ENCODE measurements around the gene AP1G2. TPM values are rescaled to one million over a fixed set of nuclear protein-coding genes. Genes with fewer than 3 reads are reported as not detected.

Gene AP1G2
- total RNA-seq, 1 donor from 2014 or later = 12.8 TPM

DNA sequence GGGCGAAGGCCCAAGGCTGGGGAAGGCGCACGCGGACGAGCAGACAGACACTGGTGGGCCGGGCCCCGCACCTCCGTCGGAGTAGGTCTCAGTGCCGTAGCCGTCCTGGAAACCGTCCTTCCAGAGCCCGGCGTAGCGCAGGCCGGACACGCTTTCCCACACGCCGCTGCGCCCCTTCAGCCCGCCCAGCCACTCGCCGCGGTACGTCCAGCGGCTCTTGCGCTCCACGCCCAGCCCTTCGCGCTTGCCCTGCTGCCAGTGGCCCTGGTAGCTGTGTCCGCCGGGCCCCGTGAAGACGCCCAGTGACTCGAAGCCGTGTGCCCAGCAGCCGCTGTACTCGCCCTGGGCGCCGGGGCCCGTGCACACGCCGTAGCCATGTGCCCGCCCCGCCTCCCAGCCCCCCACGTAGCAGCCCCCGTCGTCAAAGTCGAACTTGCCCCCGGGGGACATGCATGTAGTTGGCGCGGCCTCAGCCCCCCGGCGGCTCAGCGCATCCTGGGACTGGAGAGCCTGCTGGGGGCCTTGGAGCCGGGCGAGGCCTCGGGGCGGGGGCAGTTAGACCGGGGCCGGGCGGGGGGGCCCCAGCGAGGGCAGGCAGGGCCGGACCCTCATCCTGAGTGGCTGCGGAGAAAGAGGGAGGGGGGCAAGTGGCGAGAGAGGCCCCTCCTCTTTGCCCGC lies 9.6 kb upstream of the AP1G2 start:
- peak; percentile 73 for DNase-seq (ENCODE audit: low spot score)
- intact Hi-C loops (cut with DNase I) = no loop called here

- peak; percentile 43 for DNase-seq (ENCODE audit: low spot score)
- intact Hi-C loops (cut with DNase I) = no loop called here
These were observed 5.9 kb upstream of the AP1G2 start for GRCh38 chr14:23573384-23574015.

DNA sequence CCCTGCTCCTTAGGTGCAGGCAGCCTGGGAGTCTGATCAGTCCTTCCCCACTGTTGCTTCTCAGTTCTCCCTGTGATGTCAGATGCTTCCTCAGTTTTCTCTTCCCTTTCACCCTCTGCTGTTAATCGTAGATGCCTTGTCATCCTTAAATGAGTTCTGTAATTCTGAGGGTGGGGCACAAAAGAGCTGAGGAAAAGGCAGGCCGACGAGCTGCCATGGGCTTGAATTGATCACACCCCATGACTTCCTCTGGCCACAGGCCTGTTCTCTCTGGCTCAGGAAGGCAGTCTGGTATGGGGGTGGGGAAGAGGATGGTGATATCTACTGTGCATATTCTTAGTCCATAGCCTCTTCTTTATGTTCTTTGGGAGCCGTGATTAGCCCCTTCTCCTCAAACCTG lies 5.2 kb upstream of the AP1G2 start:
- intact Hi-C loops (cut with DNase I) = no loop called here

GRCh38 chr14:23572524-23572828 lies 4.9 kb upstream of the AP1G2 start:
- intact Hi-C loops (cut with DNase I) = no loop called here
- no peak for DNase-seq (ENCODE audit: low spot score)

More for the DNA sequence above, 5.2 kb upstream of the AP1G2 start:
- DNase-seq (ENCODE audit: low spot score) = peak; percentile 31

DNA sequence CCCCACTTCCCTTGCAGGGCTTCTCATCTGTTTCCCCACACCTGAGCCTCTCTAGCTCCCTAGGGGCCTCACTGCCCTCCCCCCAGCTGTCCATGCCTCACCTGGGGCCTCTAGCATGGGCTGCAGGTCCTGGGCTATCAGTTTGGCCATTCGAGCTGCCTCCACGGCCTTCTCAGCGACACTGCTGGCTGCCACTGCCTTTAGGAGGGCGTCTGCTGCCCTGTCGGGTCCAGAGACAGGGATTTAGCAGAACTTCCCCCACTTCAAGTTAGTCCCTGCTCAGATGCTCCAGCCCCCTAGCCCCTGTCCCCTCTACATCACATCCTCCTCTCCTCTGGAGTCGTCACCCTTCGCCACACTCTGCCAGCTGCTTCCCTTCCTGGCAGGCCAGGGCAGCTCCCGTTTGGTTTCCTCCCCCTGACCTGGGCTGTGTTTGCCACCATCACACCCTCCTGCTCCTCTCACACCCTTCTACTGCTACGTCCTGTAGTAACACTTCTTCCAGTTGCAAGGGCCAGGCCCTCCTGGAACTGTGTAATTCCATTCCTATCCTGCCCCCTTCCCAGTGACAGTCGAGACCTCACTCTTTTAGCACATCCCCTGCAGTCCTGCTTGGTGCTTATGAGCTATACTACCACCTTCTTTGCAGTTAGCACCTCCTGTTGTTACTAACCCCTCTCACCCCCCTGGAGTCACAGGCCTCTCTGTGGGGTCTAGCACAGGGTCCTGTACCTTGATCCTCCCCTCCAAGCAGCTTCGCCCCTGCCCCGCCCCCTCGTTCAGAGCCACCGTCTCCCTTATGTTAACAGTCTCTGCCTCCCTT lies 4.3 kb upstream of the AP1G2 start:
- no peak for DNase-seq (ENCODE audit: low spot score)
- intact Hi-C loops (cut with DNase I) = no loop called here

DNA sequence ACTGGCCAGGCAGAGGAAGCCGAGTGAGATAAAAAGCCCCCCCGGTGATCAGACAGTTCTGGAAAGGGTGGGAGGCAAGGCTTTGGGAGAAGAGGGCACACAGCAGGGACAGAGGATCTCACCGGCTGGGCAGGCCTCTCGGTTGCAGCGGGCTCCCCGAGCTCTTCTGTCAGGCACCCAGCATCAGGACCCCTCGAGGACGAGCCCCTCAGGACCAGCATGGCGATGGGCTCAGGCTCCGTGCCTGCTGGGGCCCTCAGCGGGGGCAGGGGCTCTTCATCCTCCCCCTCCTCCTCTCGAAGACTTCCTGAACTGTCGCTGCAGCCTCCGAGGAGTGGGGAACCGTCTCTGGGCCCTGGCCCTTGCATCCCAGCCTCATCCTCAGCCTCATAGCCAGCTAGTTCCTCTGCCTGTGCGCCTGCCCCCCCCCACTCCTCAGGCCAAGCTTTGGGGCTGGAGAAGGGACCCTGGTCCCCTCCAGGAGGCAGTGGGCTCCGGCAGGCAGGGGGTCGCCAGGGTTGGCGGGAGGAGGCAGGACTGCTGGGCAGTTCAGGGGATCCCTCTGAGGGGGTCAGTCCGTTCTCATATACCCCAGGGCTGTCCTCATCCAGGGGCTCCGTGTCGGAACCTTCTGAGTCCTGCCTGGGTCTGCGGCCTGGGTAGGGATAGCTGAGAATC lies 3.4 kb upstream of the AP1G2 start:
- intact Hi-C loops (cut with DNase I) = no loop called here
- DNase-seq (ENCODE audit: low spot score) = no peak

- DNase-seq (ENCODE audit: low spot score) = no peak
- intact Hi-C loops (cut with DNase I) = no loop called here
These were observed 2.0 kb upstream of the AP1G2 start for GRCh38 chr14:23569443-23570151.

- DNase-seq (ENCODE audit: low spot score) = no peak
- intact Hi-C loops (cut with DNase I) = no loop called here
These were observed 1.2 kb upstream of the AP1G2 start for GRCh38 chr14:23568600-23569331.

DNA sequence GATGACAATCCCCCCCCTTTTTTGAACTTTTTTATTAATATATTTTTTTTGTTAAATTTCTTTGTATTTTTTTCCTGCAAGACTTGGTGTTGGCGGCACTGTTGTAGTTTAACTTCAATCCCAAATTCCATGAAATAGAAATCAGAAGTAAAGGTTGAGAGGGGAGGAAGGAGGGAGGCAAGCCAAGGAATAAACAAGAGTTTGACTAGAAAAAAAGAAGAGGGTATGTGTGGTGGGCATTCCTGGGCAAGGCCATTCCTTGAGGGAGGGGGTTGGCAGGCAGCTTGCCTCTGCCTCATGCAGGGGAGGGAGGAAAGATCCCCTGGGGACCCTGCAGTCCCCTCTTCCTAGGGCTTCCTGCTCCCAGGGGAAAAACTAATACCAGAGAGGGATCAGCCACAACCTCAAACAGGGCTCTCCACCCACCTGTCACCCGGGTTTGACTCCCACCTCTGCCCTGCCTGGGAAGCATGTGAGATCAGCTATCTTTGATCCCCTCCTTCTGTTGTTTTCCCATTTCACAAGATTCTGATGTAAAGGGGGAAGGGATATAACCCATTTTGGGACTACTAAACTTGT lies 519 bp upstream of the AP1G2 start:
- no peak for DNase-seq (ENCODE audit: low spot score)

GRCh38 chr14:23566778-23567185 lies 809 bp downstream of the AP1G2 start:
- intact Hi-C loops (cut with DNase I) = no loop called here
- no peak for DNase-seq (ENCODE audit: low spot score)

More for the DNA sequence above, 519 bp upstream of the AP1G2 start:
- intact Hi-C loops (cut with DNase I) = no loop called here

DNA sequence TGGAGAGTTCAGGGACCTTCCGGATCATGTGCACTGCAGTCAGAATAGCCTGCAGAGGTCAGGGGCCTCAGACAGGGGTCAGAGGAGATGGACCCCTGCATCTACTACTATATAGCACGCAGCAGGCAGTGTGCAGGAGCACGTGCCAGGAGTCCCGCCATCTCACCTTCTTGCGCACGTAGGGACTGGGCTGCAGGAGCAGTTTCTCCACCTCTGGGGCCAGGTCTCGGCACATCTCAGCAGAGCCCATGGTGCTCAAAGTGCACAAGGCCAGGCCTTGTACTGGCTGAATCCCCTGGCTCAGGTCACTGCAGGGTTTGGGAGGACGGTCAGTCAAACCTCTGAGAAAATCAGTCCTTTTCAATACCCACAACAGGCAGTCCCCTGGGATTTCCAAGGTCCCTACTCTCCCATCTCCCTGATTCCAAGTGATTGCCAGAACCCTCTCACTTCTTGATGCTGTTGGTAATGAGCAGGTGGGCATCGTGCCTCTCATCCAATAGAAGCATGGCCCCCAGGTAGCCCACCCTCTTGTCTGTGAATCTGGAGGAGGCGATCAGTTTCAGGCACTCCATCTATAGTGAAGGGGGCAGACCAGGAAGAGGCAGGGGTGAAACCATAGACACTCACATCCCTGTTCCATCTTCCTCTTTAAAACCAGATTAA lies 1.3 kb downstream of the AP1G2 start:
- intact Hi-C loops (cut with DNase I) = no loop called here

DNA sequence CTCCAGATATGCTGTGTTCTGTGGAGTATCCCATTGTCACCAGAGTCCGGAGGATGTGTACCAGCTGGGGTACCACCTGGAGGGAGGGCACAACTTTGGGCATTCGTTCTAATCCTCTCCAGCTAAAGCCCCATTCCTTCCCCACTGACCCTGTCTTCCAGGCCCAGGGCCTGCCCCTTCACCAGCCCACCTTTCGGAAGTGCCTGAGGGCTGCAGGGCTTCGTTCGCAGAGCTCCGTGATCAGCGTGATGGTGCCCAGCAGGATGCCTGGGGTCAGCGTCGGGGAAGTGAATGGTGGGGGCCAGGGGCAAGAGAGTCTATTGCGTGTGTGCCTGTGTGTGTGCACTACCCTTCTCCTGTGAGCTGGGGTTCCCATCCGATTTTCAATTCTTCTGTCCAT lies 2.0 kb downstream of the AP1G2 start:
- intact Hi-C loops (cut with DNase I) = no loop called here
- no peak for DNase-seq (ENCODE audit: low spot score)

More for the DNA sequence above, 1.3 kb downstream of the AP1G2 start:
- no peak for DNase-seq (ENCODE audit: low spot score)

GRCh38 chr14:23564876-23565275 lies 2.7 kb downstream of the AP1G2 start:
- intact Hi-C loops (cut with DNase I) = no loop called here
- no peak for DNase-seq (ENCODE audit: low spot score)

DNA sequence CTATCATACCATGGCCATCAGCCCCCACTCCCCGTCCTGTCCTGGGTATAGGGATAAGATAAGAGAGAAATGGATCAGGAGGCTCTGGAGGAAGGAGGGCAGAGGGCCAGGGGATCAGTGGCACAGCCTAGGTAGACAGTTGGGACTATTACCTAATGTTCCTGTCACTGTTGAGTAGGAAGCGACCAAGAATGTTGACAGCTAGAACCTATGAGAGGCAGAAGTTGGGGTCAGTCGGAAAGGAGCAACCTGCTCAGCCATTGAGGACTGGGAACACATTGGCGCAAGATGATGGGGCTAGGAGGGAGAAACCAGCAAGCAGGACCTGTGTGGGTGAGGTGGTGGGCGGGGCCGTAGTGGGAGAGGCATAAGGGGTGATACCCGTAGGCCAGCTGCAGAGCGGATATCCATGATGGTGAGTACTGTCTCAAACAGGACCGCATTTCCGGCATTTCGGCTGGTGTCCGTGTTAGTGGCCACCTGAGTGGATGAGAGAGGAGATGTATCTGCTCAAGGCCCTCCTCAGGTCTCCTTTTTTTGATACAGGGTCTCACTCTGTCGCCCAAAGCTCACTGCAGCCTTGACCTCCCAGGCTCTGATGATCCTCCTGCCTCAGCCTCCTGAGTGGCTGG lies 3.3 kb downstream of the AP1G2 start:
- DNase-seq (ENCODE audit: low spot score) = no peak
- intact Hi-C loops (cut with DNase I) = no loop called here

GRCh38 chr14:23563473-23564180 lies 4.0 kb downstream of the AP1G2 start:
- DNase-seq (ENCODE audit: low spot score) = no peak
- intact Hi-C loops (cut with DNase I) = loop anchor here (2.0 kb wide), 1 partner anchor 85 kb away; no protein-coding TSS in a partner anchor

DNA sequence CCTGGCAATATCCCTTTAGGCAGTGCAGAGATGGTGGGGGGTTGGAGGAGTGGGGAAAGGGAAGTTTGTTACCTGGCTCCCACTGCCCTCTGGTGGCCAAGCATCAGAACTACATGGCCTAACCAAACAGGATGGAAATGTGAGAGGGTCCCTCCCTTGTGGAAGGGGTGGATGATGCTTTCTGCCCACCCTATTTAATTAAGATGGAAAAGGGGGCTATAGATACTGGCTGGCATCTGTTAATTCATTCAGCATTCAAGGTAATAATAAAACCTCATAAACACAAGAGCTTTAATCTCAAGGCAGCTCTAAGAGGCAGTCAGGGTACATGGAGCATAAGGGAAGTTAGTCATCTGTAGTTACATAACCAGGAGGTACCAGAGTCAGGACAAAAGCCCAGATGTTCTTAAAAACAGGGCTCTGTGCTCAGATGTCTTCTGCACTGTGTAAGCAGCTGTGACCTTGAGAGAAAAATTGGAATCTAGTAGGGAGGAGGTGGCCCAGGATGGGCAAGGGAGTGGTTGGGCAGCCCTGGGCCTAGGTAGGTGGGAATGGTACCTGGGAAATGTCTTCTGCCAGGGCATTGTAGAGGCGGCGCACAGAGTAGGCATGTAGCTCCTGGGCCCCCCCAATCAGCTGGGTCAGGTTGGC lies 4.6 kb downstream of the AP1G2 start:
- DNase-seq (ENCODE audit: low spot score) = no peak
- intact Hi-C loops (cut with DNase I) = loop anchor here (2.0 kb wide), 1 partner anchor 84 kb away; no protein-coding TSS in a partner anchor

Data from cardiac septum (tissue), 1 donor.